Endothelial cell of umbilical vein (primary cell): ENCODE results near the gene VIPAS39. TPM values are rescaled to one million over a fixed set of nuclear protein-coding genes. Genes with fewer than 3 reads are reported as not detected.

ENCODE experiments used
- BruUV-seq: library from RNA; stranded (reverse); fragments of 400-500 nt; replicated peaks from 2 replicates; lab custom pipeline; 2021; lab: Mats Ljungman, UMichigan
- CTCF ChIA-PET: fragments of 300-600, 350-600 bp; sonication (Branson Sonifier 250); formaldehyde crosslinking; loops from one replicate; lab custom pipeline; 2021; ENCODE audit warnings: antibody characterized with exemption, inconsistent platforms; lab: Charles Lee
- POLR2A ChIA-PET: fragments of 300-600, 350-600 bp; sonication (Branson Sonifier 250); formaldehyde crosslinking; loops from one replicate; lab custom pipeline; 2021; ENCODE audit warnings: antibody characterized with exemption, inconsistent platforms; lab: Charles Lee
- DNase-seq: peaks from one replicate; pipeline ENCODE4 v3.0.0-alpha.2; 2011; ENCODE audit warnings: low read depth, low spot score
- FAIRE-seq: peaks from 2 replicates; lab custom pipeline; 2011; peaks lifted over from hg19 to GRCh38; lab: Jason Lieb, UNC
- H2AFZ ChIP-seq: 2 replicates; pipeline ENCODE4 v1.6.0; 2012; ENCODE audit warnings: low read depth, low read length, control low read depth, inconsistent platforms
- H3K27ac ChIP-seq: 2 replicates; pipeline ENCODE4 v1.5.1; 2011; ENCODE audit warnings: low read depth, mild to moderate bottlenecking, control low read depth, low read length, moderate library complexity; ENCODE audit not compliant: insufficient read depth
- H3K27me3 ChIP-seq, 2 experiments: 2 replicates each; pipeline versions ENCODE4 v1.6.0 to v1.6.1; 2011; ENCODE audit warnings: low read length in 2 of 2, mixed read lengths in 1 of 2; ENCODE audit not compliant: control insufficient read depth in 2 of 2, insufficient read depth in 2 of 2
- H3K36me3 ChIP-seq, 2 experiments: 2 replicates in 1 of 2; 3 replicates in 1 of 2; pipeline ENCODE4 v1.5.1; 2011; ENCODE audit warnings: low read length in 2 of 2, mild to moderate bottlenecking in 1 of 2, moderate library complexity in 1 of 2; ENCODE audit not compliant: control insufficient read depth in 2 of 2, insufficient read depth in 2 of 2; ENCODE audit errors: extremely low read depth in 1 of 2
- H3K4me1 ChIP-seq: 3 replicates; pipeline ENCODE4 v1.5.1; 2011; ENCODE audit warnings: mild to moderate bottlenecking, low read length; ENCODE audit not compliant: control insufficient read depth, insufficient read depth; ENCODE audit errors: extremely low read depth
- H3K4me2 ChIP-seq: 2 replicates; pipeline ENCODE4 v1.6.1; 2011; ENCODE audit warnings: low read length, control low read depth, mixed read lengths; ENCODE audit not compliant: insufficient read depth
- H3K4me3 ChIP-seq, 3 experiments: fragments of 200-600 bp in 1 of 3; sonication (generic), shearing (Covaris generic) in 1 of 3; replicated peaks in 1 of 3; 2 replicates each; pipeline ENCODE4 v1.5.1; 2011 to 2016; ENCODE audit warnings: control low read depth in 3 of 3, low read length in 3 of 3, mild to moderate bottlenecking in 2 of 3, inconsistent platforms in 1 of 3, low read depth in 1 of 3, moderate library complexity in 1 of 3; ENCODE audit not compliant: insufficient read depth in 1 of 3
- H3K79me2 ChIP-seq: 2 replicates; pipeline ENCODE4 v1.6.0; 2012; ENCODE audit warnings: low read length, inconsistent platforms; ENCODE audit not compliant: control insufficient read depth, insufficient read depth
- H3K9ac ChIP-seq: replicated peaks from 2 replicates; pipeline ENCODE3; 2011; ENCODE audit warnings: low read length, control low read depth; ENCODE audit not compliant: insufficient read depth; ENCODE audit errors: extremely low read depth
- H3K9me1 ChIP-seq: replicated peaks from 3 replicates; pipeline ENCODE4 v1.6.0; 2011; ENCODE audit warnings: mild to moderate bottlenecking, low read length; ENCODE audit not compliant: control insufficient read depth, insufficient read depth; ENCODE audit errors: extremely low read depth
- H3K9me3 ChIP-seq: replicated peaks from 2 replicates; pipeline ENCODE4 v1.5.1; 2012; ENCODE audit warnings: low read length, inconsistent platforms; ENCODE audit not compliant: control insufficient read depth, insufficient read depth
- H4K20me1 ChIP-seq: replicated peaks from 2 replicates; pipeline ENCODE3; 2011; ENCODE audit warnings: mild to moderate bottlenecking, low read length; ENCODE audit not compliant: control insufficient read depth, insufficient read depth; ENCODE audit errors: extremely low read depth
- CTCF ChIP-seq, 2 donors: IDR thresholded peaks; 1 replicate in 1 of 2; 2 replicates in 1 of 2; pipeline ENCODE4 v1.5.1; 2011; ENCODE audit warnings: low read length in 2 of 2, mild to moderate bottlenecking in 2 of 2, moderate library complexity in 2 of 2, control low read depth in 1 of 2, inconsistent platforms in 1 of 2, low read depth in 1 of 2; ENCODE audit not compliant: insufficient read depth in 1 of 2; ENCODE audit errors: extremely low read depth in 1 of 2
- EZH2 ChIP-seq: IDR thresholded peaks from 2 replicates; pipeline ENCODE4 v1.6.1; 2012; ENCODE audit warnings: borderline replicate concordance, low read depth, mild to moderate bottlenecking, moderate library complexity, low read length, inconsistent platforms; ENCODE audit not compliant: severe bottlenecking
- FOS ChIP-seq: IDR thresholded peaks from 2 replicates; pipeline ENCODE4 v1.6.1; 2011; ENCODE audit warnings: mild to moderate bottlenecking, low read length, moderate library complexity, borderline replicate concordance; ENCODE audit not compliant: insufficient read depth
- GATA2 ChIP-seq: IDR thresholded peaks from 2 replicates; pipeline ENCODE4 v1.7.0; 2011; ENCODE audit warnings: low read depth, mild to moderate bottlenecking, moderate library complexity, mixed read lengths, low read length; ENCODE audit not compliant: insufficient read length, insufficient read depth
- JUN ChIP-seq: IDR thresholded peaks from 2 replicates; pipeline ENCODE4 v1.6.1; 2011; ENCODE audit warnings: borderline replicate concordance, low read depth; ENCODE audit not compliant: insufficient read length, insufficient read depth
- MAX ChIP-seq: IDR thresholded peaks from 2 replicates; pipeline ENCODE4 v1.6.1; 2011; ENCODE audit not compliant: insufficient read depth, insufficient read length
- MYC ChIP-seq: IDR thresholded peaks from one replicate; pipeline ENCODE4 v1.6.1; 2011; ENCODE audit warnings: mild to moderate bottlenecking, low read depth, low read length
- POLR2A ChIP-seq: IDR thresholded peaks from 2 replicates; pipeline ENCODE4 v1.6.1; 2012; ENCODE audit warnings: low read depth, mild to moderate bottlenecking, control low read depth, low read length
- dilution Hi-C: fragments of 300-500 bp; cut with MboI; formaldehyde crosslinking; loops from one replicate; pipeline ENCODE4 v1.15.0; 2019; ENCODE audit warnings: low sequenced_read_pairs; ENCODE audit not compliant: extremely low pct_ligation_motif_present
- intact Hi-C: fragments of 100-400 bp; cut with micrococcal nuclease; formaldehyde crosslinking; loops from one replicate; pipeline ENCODE4 v1.10.0; 2022
- polyA plus RNA-seq, 4 experiments: library from polyadenylated mRNA; depleted of rRNA in 3 of 4; stranded (reverse) in 3 of 4; unstranded in 1 of 4; fragments of >200 nt; gene quantifications; 2 replicates each; pipeline versions ENCODE4 v1.2.1 to v1.2.3, GENCODE V29; 2011 to 2012; ENCODE audit warnings: missing spikeins in 1 of 4
- total RNA-seq: library from RNA; stranded (reverse); gene quantifications from 2 replicates; pipeline ENCODE4 v1.2.3, GENCODE V29; 2021

The VIPAS39 gene
- total and polyA plus RNA-seq, 2 donors (not counting 3 experiments of a cell fraction or from before 2014, with no cell fraction given): 24.2 to 28.2 TPM

GRCh38 chr14:77409131-77409533 is 48.3 kb downstream of the VIPAS39 start:
- FAIRE-seq (no peak), DNase-seq (no peak)
- Histone ChIP-seq H3K36me3 (no peaks in the 10 kb centered on the region), H3K79me2 (no peaks in the 10 kb centered on the region), H4K20me1 (no peaks in the 10 kb centered on the region), H3K9ac (no peak overlapping the region), H3K4me1 (no peaks in the 10 kb centered on the region), H2AFZ (no peak overlapping the region), H3K9me3 (no peaks in the 10 kb centered on the region), H3K4me2 (no peak overlapping the region), H3K27me3 (no peaks in the 10 kb centered on the region), H3K9me1 (no peaks in the 10 kb centered on the region), H3K27ac (no peak overlapping the region), H3K4me3 (no peak overlapping the region)
- BruUV-seq: no TSS peak
- intact Hi-C loops (no loop called here), dilution Hi-C loops (no loop called here)
- CTCF ChIA-PET: interaction anchor here (0.7 to 1.0 kb wide), 2 partner anchors 256 to 536 kb away, joined by 3 read pairs; no protein-coding TSS in a partner anchor
- TF ChIP-seq CTCF (IDR thresholded peaks at IDR 0.05; ENCODE audit: extremely low read depth in 1 of 2, insufficient read depth in 1 of 2, low read depth in 1 of 2, low read length in 2 of 2): peak in 1 of 2 donors; percentile 11
- TF ChIP-seq JUN: no peak
- TF ChIP-seq GATA2: no peak
- POLR2A ChIA-PET: no interaction called here

GRCh38 chr14:77407158-77407557 is 50.2 kb downstream of the VIPAS39 start:
- Histone ChIP-seq H3K27me3 (no peaks in the 10 kb centered on the region), H3K9ac (no peak overlapping the region)
- BruUV-seq: no TSS peak

More at GRCh38 chr14:77407158-77407557, 50.2 kb downstream of the VIPAS39 start:
- H3K36me3 ChIP-seq: no peaks in the 10 kb centered on the region
- no peaks in the 10 kb centered on the region for H3K4me1 ChIP-seq
- H3K4me2 ChIP-seq: no peak overlapping the region
- POLR2A ChIA-PET: no interaction called here
- intact Hi-C loops: no loop called here
- TF ChIP-seq MYC (no peak), EZH2 (no peak), CTCF (IDR thresholded peaks at IDR 0.05; ENCODE audit: extremely low read depth in 1 of 2, insufficient read depth in 1 of 2, low read depth in 1 of 2, low read length in 2 of 2) (no peak), JUN (no peak), POLR2A (no peak), MAX (no peak), GATA2 (no peak), FOS (no peak)
- H4K20me1 ChIP-seq: no peaks in the 10 kb centered on the region
- H3K79me2 ChIP-seq: no peaks in the 10 kb centered on the region
- dilution Hi-C loops: no loop called here
- CTCF ChIA-PET: interaction anchor here (0.6 to 0.9 kb wide), 2 partner anchors 12 to 52 kb away, joined by 3 read pairs; no protein-coding TSS in a partner anchor
- no peak for DNase-seq
- no peak overlapping the region for H3K27ac ChIP-seq
- no peaks in the 10 kb centered on the region for H3K9me1 ChIP-seq
- no peaks in the 10 kb centered on the region for H3K9me3 ChIP-seq
- no peak overlapping the region for H3K4me3 ChIP-seq
- no peak overlapping the region for H2AFZ ChIP-seq
- no peak for FAIRE-seq
